SK-N-SH (cell line): ENCODE results near the gene C12orf75. TPM values are rescaled to one million over a fixed set of nuclear protein-coding genes. Genes with fewer than 3 reads are reported as not detected.
A peak's percentile ranks its signal among the peaks of the same experiment; 100 is the strongest.

Experiments used
- CTCF ChIA-PET: fragments of 300-600, 350-600 bp; formaldehyde crosslinking; extraction: SDS; loops from one replicate; lab custom pipeline; 2021; lab: Yijun Ruan, JAX
- POLR2A ChIA-PET: fragments of 350-600 bp; sonication (Branson Sonifier 250); formaldehyde crosslinking; extraction: SDS; loops from one replicate; lab custom pipeline; 2020; ENCODE audit warnings: antibody characterized with exemption, inconsistent platforms; lab: Yijun Ruan, JAX
- DNase-seq: peaks from one replicate; pipeline ENCODE4 v3.0.0; 2012
- H2AFZ ChIP-seq: fragments of 200-600 bp; sonication (generic); 2 replicates; pipeline ENCODE4 v1.8.1; 2016; ENCODE audit warnings: antibody characterized with exemption, mild to moderate bottlenecking, low read depth
- H3F3A ChIP-seq: fragments of 200-600 bp; sonication (generic); replicated peaks from 2 replicates; pipeline ENCODE3; 2016; ENCODE audit warnings: antibody characterized with exemption, mild to moderate bottlenecking; ENCODE audit not compliant: insufficient read depth
- H3K27ac ChIP-seq, 2 experiments: fragments of 200-500 bp in 1 of 2; fragments of 200-600 bp in 1 of 2; sonication (Bioruptor generic) in 1 of 2; sonication (generic), shearing (Covaris generic) in 1 of 2; 2 replicates each; pipeline versions ENCODE4 v1.5.1 to v1.6.1; 2014 to 2016; ENCODE audit warnings: low read depth in 2 of 2, inconsistent platforms in 1 of 2, low read length in 1 of 2, mild to moderate bottlenecking in 1 of 2, mixed read lengths in 1 of 2
- H3K27me3 ChIP-seq: fragments of 200-600 bp; sonication (generic), shearing (Covaris generic); 2 replicates; pipeline ENCODE4 v1.6.1; 2016; ENCODE audit warnings: mixed run types; ENCODE audit not compliant: insufficient read depth
- H3K36me3 ChIP-seq, 2 experiments: fragments of 200-500 bp in 1 of 2; fragments of 200-600 bp in 1 of 2; sonication (Bioruptor generic) in 1 of 2; sonication (generic) in 1 of 2; replicated peaks in 1 of 2; 2 replicates each; pipeline versions ENCODE3 to v1.5.1; 2014 to 2016; ENCODE audit warnings: low read length in 1 of 2, mild to moderate bottlenecking in 1 of 2; ENCODE audit not compliant: insufficient read depth in 2 of 2, control insufficient read depth in 1 of 2
- H3K4me1 ChIP-seq, 2 experiments: fragments of 200-500 bp in 1 of 2; fragments of 200-600 bp in 1 of 2; sonication (Bioruptor generic) in 1 of 2; sonication (generic), shearing (Covaris generic) in 1 of 2; 2 replicates each; pipeline versions ENCODE4 v1.5.1 to v1.6.1; 2014 to 2016; ENCODE audit warnings: low read depth in 1 of 2, low read length in 1 of 2, mixed run types in 1 of 2; ENCODE audit not compliant: insufficient read depth in 2 of 2, control insufficient read depth in 1 of 2
- H3K4me2 ChIP-seq: fragments of 200-600 bp; sonication (generic), shearing (Covaris generic); 2 replicates; pipeline ENCODE4 v1.6.1; 2017; ENCODE audit warnings: mixed run types
- H3K4me3 ChIP-seq, 2 experiments: fragments of 200-500 bp in 1 of 2; fragments of 200-600 bp in 1 of 2; sonication (Bioruptor generic) in 1 of 2; sonication (generic), shearing (Covaris generic) in 1 of 2; 2 replicates each; pipeline versions ENCODE4 v1.5.1 to v1.8.1; 2014 to 2016; ENCODE audit warnings: low read depth in 2 of 2, inconsistent platforms in 1 of 2, low read length in 1 of 2, mild to moderate bottlenecking in 1 of 2, mixed read lengths in 1 of 2, moderate library complexity in 1 of 2
- H3K79me2 ChIP-seq: fragments of 200-600 bp; sonication (generic); 2 replicates; pipeline ENCODE4 v1.8.1; 2017; ENCODE audit warnings: mild to moderate bottlenecking; ENCODE audit not compliant: insufficient read depth
- H3K9ac ChIP-seq: fragments of 200-600 bp; sonication (generic); 2 replicates; pipeline ENCODE4 v1.6.1; 2017; ENCODE audit warnings: mixed run types
- H3K9me2 ChIP-seq: fragments of 200-600 bp; sonication (generic); 2 replicates; pipeline ENCODE4 v1.6.1; 2017; ENCODE audit warnings: mixed run types
- H3K9me3 ChIP-seq: fragments of 200-600 bp; sonication (generic); 2 replicates; pipeline ENCODE4 v1.6.1; 2017; ENCODE audit warnings: mixed run types, mild to moderate bottlenecking, moderate library complexity
- H4K20me1 ChIP-seq: fragments of 200-600 bp; sonication (generic); 2 replicates; pipeline ENCODE4 v1.6.1; 2017; ENCODE audit warnings: mild to moderate bottlenecking, mixed run types; ENCODE audit not compliant: insufficient read depth
- CTCF ChIP-seq: fragments of 200-600 bp; sonication (generic); IDR thresholded peaks from 2 replicates; pipeline ENCODE4 v1.6.1; 2017; ENCODE audit warnings: antibody characterized with exemption, mild to moderate bottlenecking, moderate library complexity
- RFX5 ChIP-seq: IDR thresholded peaks from 2 replicates; pipeline ENCODE4 v1.6.1; 2012; ENCODE audit warnings: mild to moderate bottlenecking, improper control_type of control experiment, low read length
- SMC3 ChIP-seq: IDR thresholded peaks from 2 replicates; pipeline ENCODE4 v1.6.1; 2012; ENCODE audit warnings: low read depth, low read length, improper control_type of control experiment
- TEAD4 ChIP-seq: IDR thresholded peaks from 2 replicates; pipeline ENCODE4 v1.4.0; 2012; ENCODE audit warnings: mild to moderate bottlenecking, borderline replicate concordance; ENCODE audit not compliant: insufficient read depth
- WGBS: methylation state at CpG from one replicate; pipeline ENCODE4 v1.1.6; 2017; ENCODE audit warnings: low lambda C conversion rate; 5-methylcytosine and 5-hydroxymethylcytosine counted together
- polyA plus RNA-seq, 3 experiments: library from polyadenylated mRNA; depleted of rRNA; stranded (reverse); fragments of >200 nt; gene quantifications; 2 replicates each; pipeline ENCODE4 v1.2.3, GENCODE V29; 2012
- TF ChIP-seq, protein P1 (sequence below): IDR thresholded peaks from 2 replicates; pipeline ENCODE4 v1.6.1; 2012; ENCODE audit warnings: mild to moderate bottlenecking, low read depth, low read length, moderate library complexity

Gene C12orf75
- polyA plus RNA-seq, 1 of the 3 experiments (the other 2 are of a cell fraction) = 221 TPM

DNA sequence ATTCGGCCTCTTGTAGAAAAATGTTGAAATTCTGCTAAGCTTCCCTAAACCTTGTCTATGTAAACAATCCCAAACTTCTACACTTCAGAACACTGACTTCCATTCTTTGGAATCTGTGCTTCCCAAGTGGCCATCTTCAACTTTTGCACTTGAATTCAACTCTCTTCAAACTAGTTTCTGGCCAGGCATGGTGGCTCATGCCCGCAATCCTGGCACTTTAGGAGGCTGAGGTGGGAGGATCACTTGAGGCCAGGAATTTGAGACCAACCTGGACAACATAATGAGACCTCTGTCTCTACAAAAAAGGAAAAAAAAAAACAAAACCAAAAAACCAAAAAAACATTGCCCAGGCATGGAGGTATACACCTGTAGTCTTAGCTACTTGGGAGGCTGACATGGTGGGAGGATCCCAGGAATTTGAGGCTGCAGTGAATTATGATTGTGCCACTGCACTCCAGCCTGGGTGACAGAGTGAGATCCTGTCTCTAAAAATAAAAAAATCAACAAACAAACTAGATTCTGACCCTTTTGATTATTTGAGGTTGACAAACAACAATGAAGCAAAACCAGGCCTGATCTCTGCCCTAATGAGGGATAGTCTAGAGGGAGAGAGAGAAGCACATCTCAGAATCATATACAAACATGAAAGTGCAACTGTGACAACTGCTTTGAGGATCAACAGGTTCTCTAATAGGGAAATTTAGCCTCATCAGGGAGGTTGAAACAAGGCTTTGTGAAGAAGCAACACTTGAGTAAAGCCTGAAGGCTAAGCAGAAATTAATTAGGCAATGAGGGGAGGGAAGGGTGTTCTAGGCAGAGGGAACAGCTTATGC is 11.6 kb upstream of the C12orf75 start:
- peak overlapping the region; percentile 54; the same call in 1 of the 2 replicates for H3K9ac ChIP-seq
- peak overlapping the region; percentile 33; the same call in 1 of the 2 replicates for H2AFZ ChIP-seq
- no peak for DNase-seq
- peaks cover 33% of the 10 kb centered on the region; the same call in 1 of the 2 replicates for H3K79me2 ChIP-seq
- H3K9me2 ChIP-seq = no peaks in the 10 kb centered on the region
- 0 out of 2 replicates have a peak, but pooled peaks have one; percentile 13 for TF ChIP-seq TEAD4
- no peak for TF ChIP-seq SMC3
- no peak for TF ChIP-seq RFX5
- H3K4me1 ChIP-seq = peaks cover 8 to 43% of the 10 kb centered on the region in 2 experiments
- peak overlapping the region; percentile 78 to 96 for H3K27ac ChIP-seq
- H3K27me3 ChIP-seq = no peaks in the 10 kb centered on the region
- peaks cover 45% of the 10 kb centered on the region for H3F3A ChIP-seq
- H3K9me3 ChIP-seq = no peaks in the 10 kb centered on the region
- H3K36me3 ChIP-seq = no peaks in the 10 kb centered on the region
- whole genome bisulfite sequencing = 45% methylated on average over 2 of the region's 2 CpGs
- H4K20me1 ChIP-seq = no peaks in the 10 kb centered on the region
- ChIA-PET CTCF (no interaction called here), POLR2A (no interaction called here)
- H3K4me2 ChIP-seq = peak overlapping the region; percentile 64
- no peak overlapping the region for H3K4me3 ChIP-seq

GRCh38 chr12:105319691-105320209 is 10.7 kb upstream of the C12orf75 start:
- no peak overlapping the region for H3K4me3 ChIP-seq
- peaks cover 45% of the 10 kb centered on the region for H3F3A ChIP-seq
- no peak overlapping the region for H2AFZ ChIP-seq
- no peaks in the 10 kb centered on the region for H4K20me1 ChIP-seq
- H3K9ac ChIP-seq = peak overlapping the region; percentile 54; the same call in 1 of the 2 replicates
- no peaks in the 10 kb centered on the region for H3K9me2 ChIP-seq
- TF ChIP-seq, protein P1, sequence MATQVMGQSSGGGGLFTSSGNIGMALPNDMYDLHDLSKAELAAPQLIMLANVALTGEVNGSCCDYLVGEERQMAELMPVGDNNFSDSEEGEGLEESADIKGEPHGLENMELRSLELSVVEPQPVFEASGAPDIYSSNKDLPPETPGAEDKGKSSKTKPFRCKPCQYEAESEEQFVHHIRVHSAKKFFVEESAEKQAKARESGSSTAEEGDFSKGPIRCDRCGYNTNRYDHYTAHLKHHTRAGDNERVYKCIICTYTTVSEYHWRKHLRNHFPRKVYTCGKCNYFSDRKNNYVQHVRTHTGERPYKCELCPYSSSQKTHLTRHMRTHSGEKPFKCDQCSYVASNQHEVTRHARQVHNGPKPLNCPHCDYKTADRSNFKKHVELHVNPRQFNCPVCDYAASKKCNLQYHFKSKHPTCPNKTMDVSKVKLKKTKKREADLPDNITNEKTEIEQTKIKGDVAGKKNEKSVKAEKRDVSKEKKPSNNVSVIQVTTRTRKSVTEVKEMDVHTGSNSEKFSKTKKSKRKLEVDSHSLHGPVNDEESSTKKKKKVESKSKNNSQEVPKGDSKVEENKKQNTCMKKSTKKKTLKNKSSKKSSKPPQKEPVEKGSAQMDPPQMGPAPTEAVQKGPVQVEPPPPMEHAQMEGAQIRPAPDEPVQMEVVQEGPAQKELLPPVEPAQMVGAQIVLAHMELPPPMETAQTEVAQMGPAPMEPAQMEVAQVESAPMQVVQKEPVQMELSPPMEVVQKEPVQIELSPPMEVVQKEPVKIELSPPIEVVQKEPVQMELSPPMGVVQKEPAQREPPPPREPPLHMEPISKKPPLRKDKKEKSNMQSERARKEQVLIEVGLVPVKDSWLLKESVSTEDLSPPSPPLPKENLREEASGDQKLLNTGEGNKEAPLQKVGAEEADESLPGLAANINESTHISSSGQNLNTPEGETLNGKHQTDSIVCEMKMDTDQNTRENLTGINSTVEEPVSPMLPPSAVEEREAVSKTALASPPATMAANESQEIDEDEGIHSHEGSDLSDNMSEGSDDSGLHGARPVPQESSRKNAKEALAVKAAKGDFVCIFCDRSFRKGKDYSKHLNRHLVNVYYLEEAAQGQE = no peak
- peak; percentile 19; the same call in 1 of the 2 replicates for TF ChIP-seq CTCF
- H3K27ac ChIP-seq = peak overlapping the region in 1 of 2 experiments; percentile 96; a peak in 2 of 4 replicates
- peaks cover 8 to 43% of the 10 kb centered on the region in 2 experiments for H3K4me1 ChIP-seq
- peaks cover 33% of the 10 kb centered on the region; the same call in 1 of the 2 replicates for H3K79me2 ChIP-seq
- no peaks in the 10 kb centered on the region for H3K9me3 ChIP-seq
- WGBS = 90% methylated on average over 7 of the region's 8 CpGs
- no peaks in the 10 kb centered on the region for H3K36me3 ChIP-seq
- ChIA-PET POLR2A (interaction anchor here (0.6 kb wide), 1 partner anchor 899 kb away, joined by 3 read pairs; no protein-coding TSS in a partner anchor), CTCF (interaction anchor here (2.5 kb wide), 1 partner anchor 10 kb away, joined by 8 read pairs; the partner anchor contains the start of gene C12orf75)
- DNase-seq = no peak
- no peak overlapping the region for H3K4me2 ChIP-seq
- H3K27me3 ChIP-seq = no peaks in the 10 kb centered on the region
